Heart left ventricle (tissue), 16 donors: ENCODE results near the gene AKT2. TPM values are rescaled to one million over a fixed set of nuclear protein-coding genes. Genes with fewer than 3 reads are reported as not detected.
A peak's percentile ranks its signal among the peaks of the same experiment; 100 is the strongest.

Experiments
- ATAC-seq, 4 donors: fragments of 200-7000 bp; cut with Tn5 transposase; one replicate each; pipeline ENCODE4 v1.9.1; 2020 to 2022; ENCODE audit warnings: moderate library complexity in 4 of 4, mild to moderate bottlenecking in 3 of 4, moderate number of reproducible peaks in 1 of 4
- DNase-seq, 5 donors: peaks; one replicate each; pipeline ENCODE4 v3.0.0-alpha.2; 2020
- H3K27ac ChIP-seq, 12 donors: fragments of 200-600 bp; sonication (generic) in 4 of 12; one replicate each; pipeline versions ENCODE4 v1.5.0 to v1.8.0; 2016 to 2022; ENCODE audit warnings: mild to moderate bottlenecking in 2 of 12
- H3K27me3 ChIP-seq, 9 donors: fragments of 200-600 bp; sonication (generic) in 2 of 9; one replicate each; pipeline versions ENCODE4 v1.5.1 to v1.8.0; 2016 to 2022; ENCODE audit warnings: mild to moderate bottlenecking in 3 of 9
- H3K36me3 ChIP-seq, 9 donors: fragments of 200-600 bp; sonication (generic) in 2 of 9; one replicate each; pipeline versions ENCODE4 v1.5.0 to v1.8.0; 2018 to 2022; ENCODE audit warnings: mild to moderate bottlenecking in 2 of 9
- H3K4me1 ChIP-seq, 12 donors: fragments of 200-600 bp; sonication (generic) in 4 of 12; one replicate each; pipeline versions ENCODE4 v1.5.0 to v1.8.0; 2016 to 2022; ENCODE audit warnings: mild to moderate bottlenecking in 3 of 12
- H3K4me3 ChIP-seq, 12 donors: fragments of 200-600 bp; sonication (generic) in 4 of 12; one replicate each; pipeline versions ENCODE4 v1.5.0 to v1.8.0; 2017 to 2022; ENCODE audit warnings: mild to moderate bottlenecking in 9 of 12, moderate library complexity in 4 of 12
- H3K9me3 ChIP-seq, 12 donors: fragments of 200-600 bp; sonication (generic) in 4 of 12; one replicate each; pipeline versions ENCODE4 v1.5.0 to v1.8.0; 2016 to 2022; ENCODE audit warnings: mild to moderate bottlenecking in 1 of 12
- POLR2A ChIP-seq, 2 donors: fragments of 450-650 bp; IDR thresholded peaks; one replicate each; pipeline ENCODE4 v1.6.1; 2017; ENCODE audit warnings: antibody characterized with exemption in 2 of 2, mild to moderate bottlenecking in 2 of 2, moderate library complexity in 2 of 2
- WGBS, 4 donors: extraction: QIAGEN DNeasy Blood & Tissue Kit in 2 of 4; methylation state at CpG; one replicate each; pipeline versions ENCODE4 v1.1.5 to v1.1.7; 2013 to 2018; 5-methylcytosine and 5-hydroxymethylcytosine counted together
- intact Hi-C, 10 donors: fragments of 100-400 bp; cut with DNase I; formaldehyde crosslinking; loops; one replicate each; pipeline versions ENCODE4 v1.11.1 to v1.14.2; 2022
- polyA plus RNA-seq, 2 donors: library from polyadenylated mRNA; stranded (reverse); fragments of 200-250 nt; gene quantifications; one replicate each; pipeline ENCODE4 v1.2.3, GENCODE V29; 2013
- total RNA-seq, 9 donors: library from RNA; depleted of rRNA in 2 of 9; stranded (reverse); fragments of >200 nt in 2 of 9; fragmentation: NEBNext Ultra II Directional in 3 of 9; extraction: Animal tissue kit (Norgen Biotek cat#: 25700) in 3 of 9; gene quantifications; one replicate each; pipeline versions ENCODE4 v1.1.0 to v1.2.4, GENCODE V29; 2016 to 2023
- TF ChIP-seq, protein P1 (sequence below), 12 donors: fragments of 200-600 bp; sonication (generic) in 4 of 12; IDR thresholded peaks; one replicate each; pipeline versions ENCODE4 v1.5.0 to v1.8.0; 2018 to 2022; ENCODE audit warnings: antibody characterized with exemption in 12 of 12, mild to moderate bottlenecking in 5 of 12
- donor health status: ischemic (EF 13 %, LVEDD 7.1; RV severe dilation, severe dysfunction).
- donor health status: healthy with polysubstance abuse.
- donor health status: DM: no; HTN: yes; CAD: no.
- donor health status: DM: no; HTN: no; CAD: no.
- donor health status: ischemic (EF 25% LVEDD 6.9; RV normal size, moderate dysfunction).
- donor health status: ischemic (EF 25% LVEDD 5.7; RV mildly dilated, moderate dysfunction).
- donor health status: healthy.
- donor health status: DM: yes; HTN: yes; CAD: no.
- donor health status: ischemic (EF 35%, LVEDD 5.7; RV mildly dilated, moderate dysfunction).
- donor health status: nonischemic (EF 11% LVEDD 7.7; RV severe dilation, severe dysfunction).
- donor health status: DM: yes; HTN: yes; CAD: no.
- donor health status: PGD.
- donor health status: ischemic (EF 29% LVEDD 5.4; RV normal size, mild dysfunction).
- donor health status: nonischemic (EF 23%, LVEDD 6.1; RV moderate dilation, normal function).

The AKT2 gene
- total and polyA plus RNA-seq, 11 donors, result 71.0 to 132 (median 112) TPM

DNA sequence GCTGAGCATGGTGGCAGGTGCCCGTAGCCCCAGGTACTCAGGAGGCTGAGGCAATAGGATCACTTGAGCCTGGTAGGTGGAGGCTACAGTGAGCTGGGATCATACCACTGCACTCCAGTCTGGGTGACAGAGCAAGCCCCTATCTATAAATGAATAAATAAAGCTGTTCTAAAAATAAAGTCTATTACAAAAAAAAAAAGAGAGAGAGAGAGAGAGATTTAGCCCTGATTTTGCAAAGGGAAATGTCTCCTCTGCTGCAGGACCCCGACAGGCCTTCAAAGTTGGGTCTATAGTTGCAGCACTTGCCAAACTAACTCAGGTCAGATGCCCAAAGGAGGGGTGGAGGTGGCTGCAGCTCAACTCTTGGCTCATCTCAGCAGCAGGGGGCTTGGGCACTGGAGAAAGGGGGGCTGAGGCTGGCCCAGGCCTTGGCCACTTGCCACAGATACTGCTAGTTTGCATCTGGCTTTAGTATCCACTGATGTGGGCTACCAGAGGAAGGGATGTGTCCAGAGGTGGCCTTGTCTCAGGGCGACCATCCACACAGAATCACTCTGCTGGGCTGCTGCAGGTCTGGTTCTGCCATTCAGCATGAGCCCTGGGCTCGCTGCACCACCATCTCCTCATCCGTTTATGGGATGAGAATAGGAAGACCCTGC lies 30.8 kb upstream of the AKT2 start:
- TF ChIP-seq, protein P1, sequence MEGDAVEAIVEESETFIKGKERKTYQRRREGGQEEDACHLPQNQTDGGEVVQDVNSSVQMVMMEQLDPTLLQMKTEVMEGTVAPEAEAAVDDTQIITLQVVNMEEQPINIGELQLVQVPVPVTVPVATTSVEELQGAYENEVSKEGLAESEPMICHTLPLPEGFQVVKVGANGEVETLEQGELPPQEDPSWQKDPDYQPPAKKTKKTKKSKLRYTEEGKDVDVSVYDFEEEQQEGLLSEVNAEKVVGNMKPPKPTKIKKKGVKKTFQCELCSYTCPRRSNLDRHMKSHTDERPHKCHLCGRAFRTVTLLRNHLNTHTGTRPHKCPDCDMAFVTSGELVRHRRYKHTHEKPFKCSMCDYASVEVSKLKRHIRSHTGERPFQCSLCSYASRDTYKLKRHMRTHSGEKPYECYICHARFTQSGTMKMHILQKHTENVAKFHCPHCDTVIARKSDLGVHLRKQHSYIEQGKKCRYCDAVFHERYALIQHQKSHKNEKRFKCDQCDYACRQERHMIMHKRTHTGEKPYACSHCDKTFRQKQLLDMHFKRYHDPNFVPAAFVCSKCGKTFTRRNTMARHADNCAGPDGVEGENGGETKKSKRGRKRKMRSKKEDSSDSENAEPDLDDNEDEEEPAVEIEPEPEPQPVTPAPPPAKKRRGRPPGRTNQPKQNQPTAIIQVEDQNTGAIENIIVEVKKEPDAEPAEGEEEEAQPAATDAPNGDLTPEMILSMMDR (IDR thresholded peaks at IDR 0.05), result no peak
- no peak for TF ChIP-seq POLR2A (IDR thresholded peaks at IDR 0.05)
- Histone ChIP-seq H3K27ac (no peak overlapping the region), H3K4me1 (peaks cover 0 to 9% (median 0%) of the 10 kb centered on the region in 12 donors), H3K36me3 (peaks cover 0 to 30% (median 14%) of the 10 kb centered on the region in 9 donors), H3K27me3 (no peaks in the 10 kb centered on the region), H3K4me3 (no peak overlapping the region), H3K9me3 (no peaks in the 10 kb centered on the region)
- DNase-seq, result no peak
- WGBS, 4 donors, result 65 to 73% (median 70%) methylated on average over 2 to 5 of the region's 5 CpGs
- ATAC-seq, result peak in 3 of 4 donors; percentile 26 to 41 (median 29)
- intact Hi-C loops, result no loop called here

DNA sequence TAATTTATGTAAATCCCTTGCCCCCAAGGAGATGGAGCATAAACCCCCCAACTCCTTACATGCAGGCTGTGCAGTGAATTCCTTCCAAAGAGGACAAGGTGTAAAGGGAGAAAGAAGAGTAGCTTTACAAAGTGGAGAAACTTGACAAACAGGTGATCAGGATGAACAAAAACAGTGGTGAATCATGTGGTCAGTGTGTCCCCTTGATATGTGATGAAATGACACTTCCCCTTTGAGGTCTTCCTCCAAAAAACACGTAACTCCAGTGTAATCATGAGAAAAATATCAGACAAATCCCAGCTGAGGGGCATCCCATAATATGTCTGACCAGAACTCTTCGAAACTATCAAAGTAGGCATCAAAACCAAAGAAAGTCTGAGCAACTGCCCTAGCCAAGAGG lies 29.5 kb upstream of the AKT2 start:
- DNase-seq, result no peak
- no peak for ATAC-seq
- Histone ChIP-seq H3K4me3 (no peak overlapping the region), H3K27me3 (no peaks in the 10 kb centered on the region), H3K27ac (no peak overlapping the region), H3K36me3 (peaks cover 0 to 20% (median 6%) of the 10 kb centered on the region in 9 donors), H3K4me1 (peaks cover 0 to 9% (median 0%) of the 10 kb centered on the region in 12 donors), H3K9me3 (no peaks in the 10 kb centered on the region)
- intact Hi-C loops, result no loop called here
- no peak for TF ChIP-seq POLR2A (IDR thresholded peaks at IDR 0.05)
- TF ChIP-seq, protein P1 (IDR thresholded peaks at IDR 0.05), result no peak
- WGBS, 4 donors, result 79 to 92% (median 82%) methylated on average over 2 of the region's 2 CpGs

- Histone ChIP-seq H3K36me3 (peaks cover 0 to 11% (median under 1%) of the 10 kb centered on the region in 9 donors), H3K4me3 (no peak overlapping the region), H3K27ac (no peak overlapping the region), H3K27me3 (no peaks in the 10 kb centered on the region), H3K9me3 (no peaks in the 10 kb centered on the region), H3K4me1 (peaks cover 0 to 9% (median 0%) of the 10 kb centered on the region in 12 donors)
- intact Hi-C loops, result no loop called here
- DNase-seq, result no peak
- WGBS, 4 donors, result 88 to 92% (median 91%) methylated on average over 9 of the region's 9 CpGs
- TF ChIP-seq, protein P1 (IDR thresholded peaks at IDR 0.05), result no peak
- no peak for TF ChIP-seq POLR2A (IDR thresholded peaks at IDR 0.05)
- ATAC-seq, result no peak
Measured at GRCh38 chr19:40313229-40313983, 28.3 kb upstream of the AKT2 start.

- Histone ChIP-seq H3K36me3 (peaks cover 0 to 5% (median 0%) of the 10 kb centered on the region in 9 donors), H3K4me3 (no peak overlapping the region), H3K9me3 (no peaks in the 10 kb centered on the region), H3K27ac (no peak overlapping the region), H3K4me1 (peaks cover 0 to 9% (median 0%) of the 10 kb centered on the region in 12 donors), H3K27me3 (no peaks in the 10 kb centered on the region)
- WGBS, 4 donors, result 45 to 62% (median 52%) methylated on average over 2 of the region's 2 CpGs
- ATAC-seq (no peak), DNase-seq (no peak)
- intact Hi-C loops, result no loop called here
- TF ChIP-seq, protein P1 (IDR thresholded peaks at IDR 0.05), result no peak
- no peak for TF ChIP-seq POLR2A (IDR thresholded peaks at IDR 0.05)
Measured at GRCh38 chr19:40312533-40312932, 27.4 kb upstream of the AKT2 start.
